HEK293 (cell line): ENCODE measurements around the gene PLA2G4D.

Experiments
- CTCF ChIA-PET: fragments of 350-600 bp; formaldehyde crosslinking; extraction: SDS; loops from one replicate; lab custom pipeline; 2021; ENCODE audit warnings: antibody characterized with exemption; lab: Yijun Ruan, JAX
- POLR2A ChIA-PET: fragments of 300-600 bp; formaldehyde crosslinking; extraction: SDS; loops from one replicate; lab custom pipeline; 2020; ENCODE audit warnings: antibody characterized with exemption, inconsistent platforms; lab: Yijun Ruan, JAX
- H3K27ac ChIP-seq: fragments of 200-500 bp; sonication (Bioruptor generic); 2 replicates; pipeline ENCODE4 v1.5.1; 2014; ENCODE audit warnings: low read depth, low read length, control low read depth, inconsistent platforms; ENCODE audit errors: extremely low read depth
- H3K36me3 ChIP-seq, 2 experiments: fragments of 200-500 bp in 1 of 2; sonication (Bioruptor generic) in 1 of 2; 1 replicate in 1 of 2; 2 replicates in 1 of 2; pipeline ENCODE4 v1.5.1; 2014 to 2017; ENCODE audit warnings: inconsistent platforms in 2 of 2, low read length in 2 of 2; ENCODE audit not compliant: control insufficient read depth in 2 of 2, insufficient read depth in 1 of 2
- H3K4me1 ChIP-seq: fragments of 200-500 bp; sonication (Bioruptor generic); 2 replicates; pipeline ENCODE4 v1.5.1; 2014; ENCODE audit warnings: mild to moderate bottlenecking, low read length, inconsistent platforms; ENCODE audit not compliant: control insufficient read depth, insufficient read depth
- H3K4me3 ChIP-seq: 2 replicates; pipeline ENCODE4 v1.5.1; 2011; ENCODE audit warnings: low read depth, mild to moderate bottlenecking, control low read depth, low read length, moderate library complexity
- H3K9me3 ChIP-seq: fragments of 200-500 bp; sonication (Bioruptor generic); 2 replicates; pipeline ENCODE4 v1.5.1; 2014; ENCODE audit warnings: low read depth, low read length, inconsistent platforms; ENCODE audit not compliant: control insufficient read depth, insufficient read depth
- HOXC10 ChIP-seq: sonication (generic); formaldehyde crosslinking; IDR thresholded peaks from 2 replicates; pipeline ENCODE4 v1.8.1; 2023; ENCODE audit warnings: mild to moderate bottlenecking, missing genetic modification reagents
- KLF16 ChIP-seq: fragments of 450-650 bp; formaldehyde crosslinking; IDR thresholded peaks from 2 replicates; pipeline ENCODE4 v1.5.1; 2017; ENCODE audit warnings: missing biosample characterization, missing genetic modification characterization
- KLF8 ChIP-seq: fragments of 450-650 bp; formaldehyde crosslinking; IDR thresholded peaks from 2 replicates; pipeline ENCODE4 v1.5.1; 2016; ENCODE audit warnings: missing biosample characterization, missing genetic modification characterization
- TRIM28 ChIP-seq: IDR thresholded peaks from 2 replicates; pipeline ENCODE4 v1.6.1; 2011; ENCODE audit warnings: low read length, control low read depth, borderline replicate concordance
- TSHZ1 ChIP-seq: fragments of 450-650 bp; formaldehyde crosslinking; IDR thresholded peaks from 2 replicates; pipeline ENCODE4 v1.5.1; 2016; ENCODE audit warnings: missing biosample characterization, missing genetic modification characterization, borderline replicate concordance
- ZBTB11 ChIP-seq: fragments of 450-650 bp; formaldehyde crosslinking; conservative IDR thresholded peaks from 2 replicates; pipeline ENCODE4 v1.5.1; 2016; ENCODE audit warnings: low read depth, missing biosample characterization, missing genetic modification characterization
- ZFHX2 ChIP-seq: fragments of 450-650 bp; formaldehyde crosslinking; conservative IDR thresholded peaks from 2 replicates; pipeline ENCODE4 v1.5.1; 2016; ENCODE audit warnings: missing biosample characterization, missing genetic modification characterization
- ZNF133 ChIP-seq: fragments of 450-650 bp; formaldehyde crosslinking; IDR thresholded peaks from 2 replicates; pipeline ENCODE4 v1.5.1; 2016; ENCODE audit warnings: missing biosample characterization, missing genetic modification characterization
- ZNF16 ChIP-seq: fragments of 450-650 bp; formaldehyde crosslinking; IDR thresholded peaks from 2 replicates; pipeline ENCODE4 v1.5.1; 2016; ENCODE audit warnings: low read depth, missing biosample characterization, missing genetic modification characterization
- ZNF174 ChIP-seq: fragments of 450-650 bp; formaldehyde crosslinking; IDR thresholded peaks from 2 replicates; pipeline ENCODE4 v1.5.0; 2017; ENCODE audit warnings: missing biosample characterization, mild to moderate bottlenecking, missing genetic modification characterization
- ZNF311 ChIP-seq: fragments of 450-650 bp; formaldehyde crosslinking; IDR thresholded peaks from 2 replicates; pipeline ENCODE4 v1.5.1; 2017; ENCODE audit warnings: missing biosample characterization, missing genetic modification characterization, borderline replicate concordance
- ZNF518A ChIP-seq: fragments of 450-650 bp; formaldehyde crosslinking; conservative IDR thresholded peaks from 2 replicates; pipeline ENCODE4 v1.5.1; 2016; ENCODE audit warnings: low read depth, missing biosample characterization, missing genetic modification characterization
- ZNF544 ChIP-seq: fragments of 450-650 bp; formaldehyde crosslinking; IDR thresholded peaks from 2 replicates; pipeline ENCODE4 v1.5.0; 2017; ENCODE audit warnings: missing biosample characterization, missing genetic modification characterization
- ZNF548 ChIP-seq: fragments of 450-650 bp; formaldehyde crosslinking; IDR thresholded peaks from 2 replicates; pipeline ENCODE4 v1.5.1; 2016; ENCODE audit warnings: missing biosample characterization, missing genetic modification characterization
- ZNF555 ChIP-seq: fragments of 450-650 bp; formaldehyde crosslinking; conservative IDR thresholded peaks from 2 replicates; pipeline ENCODE4 v1.5.1; 2017; ENCODE audit warnings: missing biosample characterization, mild to moderate bottlenecking, missing genetic modification characterization, inconsistent platforms
- ZNF621 ChIP-seq: fragments of 450-650 bp; formaldehyde crosslinking; IDR thresholded peaks from 2 replicates; pipeline ENCODE4 v1.5.1; 2017; ENCODE audit warnings: missing biosample characterization, missing genetic modification characterization
- ZNF747 ChIP-seq: fragments of 450-650 bp; formaldehyde crosslinking; IDR thresholded peaks from 2 replicates; pipeline ENCODE4 v1.5.1; 2016; ENCODE audit warnings: missing biosample characterization, missing genetic modification characterization
- ZNF785 ChIP-seq: fragments of 450-650 bp; formaldehyde crosslinking; IDR thresholded peaks from 2 replicates; pipeline ENCODE4 v1.5.1; 2016; ENCODE audit warnings: missing biosample characterization, missing genetic modification characterization
- TF ChIP-seq, protein P1 (sequence below): fragments of 450-650 bp; formaldehyde crosslinking; optimal IDR thresholded peaks from 2 replicates; pipeline ENCODE3; 2016; ENCODE audit warnings: missing biosample characterization, mild to moderate bottlenecking, missing genetic modification characterization

Gene PLA2G4D

GRCh38 chr15:42065033-42065432 is 29.3 kb downstream of the PLA2G4D start:
- H3K27ac ChIP-seq = no peak overlapping the region
- TF ChIP-seq ZNF785 (tag by site-specific recombination) (no peak), ZBTB11 (tag by site-specific recombination) (no peak), ZNF174 (tag by site-specific recombination) (no peak), HOXC10 (CRISPR knock-in tag) (no peak), TRIM28 (no peak), ZFHX2 (tag by site-specific recombination) (no peak), ZNF548 (tag by site-specific recombination) (no peak), KLF16 (tag by site-specific recombination) (no peak), ZNF747 (tag by site-specific recombination) (no peak), ZNF133 (tag by site-specific recombination) (no peak), ZNF311 (tag by site-specific recombination) (no peak), ZNF621 (tag by site-specific recombination) (no peak), ZNF544 (tag by site-specific recombination) (no peak), KLF8 (tag by site-specific recombination) (no peak), TSHZ1 (no peak), ZNF555 (tag by site-specific recombination) (no peak), ZNF518A (tag by site-specific recombination) (no peak), ZNF16 (tag by site-specific recombination) (no peak)
- TF ChIP-seq, protein P1, sequence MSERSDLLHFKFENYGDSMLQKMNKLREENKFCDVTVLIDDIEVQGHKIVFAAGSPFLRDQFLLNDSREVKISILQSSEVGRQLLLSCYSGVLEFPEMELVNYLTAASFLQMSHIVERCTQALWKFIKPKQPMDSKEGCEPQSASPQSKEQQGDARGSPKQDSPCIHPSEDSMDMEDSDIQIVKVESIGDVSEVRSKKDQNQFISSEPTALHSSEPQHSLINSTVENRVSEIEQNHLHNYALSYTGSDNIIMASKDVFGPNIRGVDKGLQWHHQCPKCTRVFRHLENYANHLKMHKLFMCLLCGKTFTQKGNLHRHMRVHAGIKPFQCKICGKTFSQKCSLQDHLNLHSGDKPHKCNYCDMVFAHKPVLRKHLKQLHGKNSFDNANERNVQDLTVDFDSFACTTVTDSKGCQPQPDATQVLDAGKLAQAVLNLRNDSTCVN (tag by site-specific recombination) = no peak
- TF ChIP-seq, all 188 proteins: peak for 0
- ChIA-PET CTCF (interaction anchor here (0.6 to 3.5 kb wide), 9 partner anchors 13 to 478 kb away, joined by 3 to 18 read pairs (median 5); no protein-coding TSS in a partner anchor), POLR2A (no interaction called here)
- Histone ChIP-seq H3K36me3 (no peaks in the 10 kb centered on the region), H3K4me1 (no peaks in the 10 kb centered on the region), H3K4me3 (no peak overlapping the region), H3K9me3 (no peaks in the 10 kb centered on the region)
